ENCODE results near the gene RASA3.

GRCh38 chr13:114144606-114145244 is 12.3 kb upstream of the RASA3 start:
- TF ChIP-seq, protein P1, sequence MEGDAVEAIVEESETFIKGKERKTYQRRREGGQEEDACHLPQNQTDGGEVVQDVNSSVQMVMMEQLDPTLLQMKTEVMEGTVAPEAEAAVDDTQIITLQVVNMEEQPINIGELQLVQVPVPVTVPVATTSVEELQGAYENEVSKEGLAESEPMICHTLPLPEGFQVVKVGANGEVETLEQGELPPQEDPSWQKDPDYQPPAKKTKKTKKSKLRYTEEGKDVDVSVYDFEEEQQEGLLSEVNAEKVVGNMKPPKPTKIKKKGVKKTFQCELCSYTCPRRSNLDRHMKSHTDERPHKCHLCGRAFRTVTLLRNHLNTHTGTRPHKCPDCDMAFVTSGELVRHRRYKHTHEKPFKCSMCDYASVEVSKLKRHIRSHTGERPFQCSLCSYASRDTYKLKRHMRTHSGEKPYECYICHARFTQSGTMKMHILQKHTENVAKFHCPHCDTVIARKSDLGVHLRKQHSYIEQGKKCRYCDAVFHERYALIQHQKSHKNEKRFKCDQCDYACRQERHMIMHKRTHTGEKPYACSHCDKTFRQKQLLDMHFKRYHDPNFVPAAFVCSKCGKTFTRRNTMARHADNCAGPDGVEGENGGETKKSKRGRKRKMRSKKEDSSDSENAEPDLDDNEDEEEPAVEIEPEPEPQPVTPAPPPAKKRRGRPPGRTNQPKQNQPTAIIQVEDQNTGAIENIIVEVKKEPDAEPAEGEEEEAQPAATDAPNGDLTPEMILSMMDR (conservative IDR thresholded peaks at IDR 0.05), result no peak
- TF ChIP-seq EZH2 (IDR thresholded peaks at IDR 0.05; ENCODE audit: low read depth), result no peak
